ENCODE measurements around the gene FABP3. TPM values are rescaled to one million over a fixed set of nuclear protein-coding genes. Genes with fewer than 3 reads are reported as not detected.

The FABP3 gene
- total and polyA plus RNA-seq, 2 experiments from 2014 or later = 250 to 595 TPM

GRCh38 chr1:31326461-31326860 lies 46.4 kb downstream of the FABP3 start:
- H3K27me3 ChIP-seq = no peaks in the 10 kb centered on the region
- peaks cover 14% of the 10 kb centered on the region for H3K4me1 ChIP-seq (ENCODE audit: low read depth)
- peak overlapping the region; percentile 12 for H3K27ac ChIP-seq

GRCh38 chr1:31324992-31325391 lies 47.9 kb downstream of the FABP3 start:
- Histone ChIP-seq H3K36me3 (peaks cover 10% of the 10 kb centered on the region), H3K9me3 (ENCODE audit: low read depth) (no peaks in the 10 kb centered on the region), H3K4me1 (ENCODE audit: low read depth) (peaks cover 14% of the 10 kb centered on the region), H3K27ac (no peak overlapping the region), H3K4me3 (no peak overlapping the region), H3K27me3 (no peaks in the 10 kb centered on the region)
- no peak for DNase-seq (ENCODE audit: low read depth in 1 of 2, low spot score in 1 of 2)
- no peak for TF ChIP-seq CTCF (IDR thresholded peaks at IDR 0.05; ENCODE audit: low read depth, low read length)

More at GRCh38 chr1:31326461-31326860, 46.4 kb downstream of the FABP3 start:
- Histone ChIP-seq H3K4me3 (no peak overlapping the region), H3K9me3 (ENCODE audit: low read depth) (no peaks in the 10 kb centered on the region), H3K36me3 (peaks cover 4% of the 10 kb centered on the region)
- no peak for TF ChIP-seq CTCF (IDR thresholded peaks at IDR 0.05; ENCODE audit: low read depth, low read length)
- DNase-seq (ENCODE audit: low read depth in 1 of 2, low spot score in 1 of 2) = peak in 1 of 2 donors; percentile 3

GRCh38 chr1:31324093-31324492 lies 48.8 kb downstream of the FABP3 start:
- H3K4me1 ChIP-seq (ENCODE audit: low read depth) = peaks cover 14% of the 10 kb centered on the region
- H3K36me3 ChIP-seq = peaks cover 14% of the 10 kb centered on the region
- no peak overlapping the region for H3K27ac ChIP-seq
- no peak for DNase-seq (ENCODE audit: low read depth in 1 of 2, low spot score in 1 of 2)
- H3K9me3 ChIP-seq (ENCODE audit: low read depth) = no peaks in the 10 kb centered on the region
- TF ChIP-seq CTCF (IDR thresholded peaks at IDR 0.05; ENCODE audit: low read depth, low read length) = no peak
- no peak overlapping the region for H3K4me3 ChIP-seq
- no peaks in the 10 kb centered on the region for H3K27me3 ChIP-seq

- no peak for TF ChIP-seq CTCF (IDR thresholded peaks at IDR 0.05; ENCODE audit: low read depth, low read length)
- DNase-seq (ENCODE audit: low read depth in 1 of 2, low spot score in 1 of 2) = no peak
- Histone ChIP-seq H3K4me1 (ENCODE audit: low read depth) (no peaks in the 10 kb centered on the region), H3K27me3 (no peaks in the 10 kb centered on the region), H3K27ac (no peak overlapping the region), H3K9me3 (ENCODE audit: low read depth) (no peaks in the 10 kb centered on the region), H3K36me3 (peaks cover 18% of the 10 kb centered on the region), H3K4me3 (no peak overlapping the region)
These were observed 54.7 kb downstream of the FABP3 start for GRCh38 chr1:31318146-31318545.

- no peaks in the 10 kb centered on the region for H3K4me1 ChIP-seq (ENCODE audit: low read depth)
- no peaks in the 10 kb centered on the region for H3K9me3 ChIP-seq (ENCODE audit: low read depth)
- no peak overlapping the region for H3K4me3 ChIP-seq
- H3K27ac ChIP-seq = no peak overlapping the region
- H3K27me3 ChIP-seq = no peaks in the 10 kb centered on the region
- no peak for TF ChIP-seq CTCF (IDR thresholded peaks at IDR 0.05; ENCODE audit: low read depth, low read length)
- DNase-seq (ENCODE audit: low read depth in 1 of 2, low spot score in 1 of 2) = no peak
- peaks cover 25% of the 10 kb centered on the region for H3K36me3 ChIP-seq
These were observed 57.0 kb downstream of the FABP3 start for GRCh38 chr1:31315902-31316301.

Other genes starting within 250 kb of the FABP3 start
- 1.7 and 1.9 TPM in 2 replicates for gene NKAIN1, start 133.2 kb downstream of the FABP3 start, total RNA-seq
- gene NKAIN1, start 133.2 kb downstream of the FABP3 start, polyA plus RNA-seq = 2.4 and 2.8 TPM in 2 replicates
- gene SNRNP40, start 76.3 kb downstream of the FABP3 start, total RNA-seq = 39.5 and 54.8 TPM in 2 replicates
- 69.2 and 69.5 TPM in 2 replicates for gene SNRNP40, start 76.3 kb downstream of the FABP3 start, polyA plus RNA-seq
- 40.7 and 41.8 TPM in 2 replicates for gene ZCCHC17, start 76.0 kb downstream of the FABP3 start, total RNA-seq
- 74.4 and 76.1 TPM in 2 replicates for gene ZCCHC17, start 76.0 kb downstream of the FABP3 start, polyA plus RNA-seq
- 6.7 and 8.1 TPM in 2 replicates for gene SERINC2, start 40.1 kb upstream of the FABP3 start, total RNA-seq
- gene SERINC2, start 40.1 kb upstream of the FABP3 start, polyA plus RNA-seq = 13.8 and 14.7 TPM in 2 replicates
- 10.3 and 11.3 TPM in 2 replicates for gene TINAGL1, start 203.4 kb upstream of the FABP3 start, total RNA-seq
- gene TINAGL1, start 203.4 kb upstream of the FABP3 start, polyA plus RNA-seq = 4.4 and 9.1 TPM in 2 replicates
- gene HCRTR1, start 244.6 kb upstream of the FABP3 start, total RNA-seq = not detected in 2 replicates
- not detected in 2 replicates for gene HCRTR1, start 244.6 kb upstream of the FABP3 start, polyA plus RNA-seq

All from cardiac muscle cell (in vitro differentiated cells and primary cell).